ENCODE results near the gene GTF2H2.
"Not testable (repeated sequence)": the region's sequence is repeated elsewhere in the genome, so short reads cannot be mapped to it uniquely, and the experiment has no call there.

- TF ChIP-seq, protein P1, sequence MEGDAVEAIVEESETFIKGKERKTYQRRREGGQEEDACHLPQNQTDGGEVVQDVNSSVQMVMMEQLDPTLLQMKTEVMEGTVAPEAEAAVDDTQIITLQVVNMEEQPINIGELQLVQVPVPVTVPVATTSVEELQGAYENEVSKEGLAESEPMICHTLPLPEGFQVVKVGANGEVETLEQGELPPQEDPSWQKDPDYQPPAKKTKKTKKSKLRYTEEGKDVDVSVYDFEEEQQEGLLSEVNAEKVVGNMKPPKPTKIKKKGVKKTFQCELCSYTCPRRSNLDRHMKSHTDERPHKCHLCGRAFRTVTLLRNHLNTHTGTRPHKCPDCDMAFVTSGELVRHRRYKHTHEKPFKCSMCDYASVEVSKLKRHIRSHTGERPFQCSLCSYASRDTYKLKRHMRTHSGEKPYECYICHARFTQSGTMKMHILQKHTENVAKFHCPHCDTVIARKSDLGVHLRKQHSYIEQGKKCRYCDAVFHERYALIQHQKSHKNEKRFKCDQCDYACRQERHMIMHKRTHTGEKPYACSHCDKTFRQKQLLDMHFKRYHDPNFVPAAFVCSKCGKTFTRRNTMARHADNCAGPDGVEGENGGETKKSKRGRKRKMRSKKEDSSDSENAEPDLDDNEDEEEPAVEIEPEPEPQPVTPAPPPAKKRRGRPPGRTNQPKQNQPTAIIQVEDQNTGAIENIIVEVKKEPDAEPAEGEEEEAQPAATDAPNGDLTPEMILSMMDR (IDR thresholded peaks at IDR 0.05) = not testable (repeated sequence)
- not testable (repeated sequence) for TF ChIP-seq EZH2 (IDR thresholded peaks at IDR 0.05; ENCODE audit: borderline replicate concordance, insufficient read depth, low read depth, low read length, poor library complexity, severe bottlenecking)
These were observed 42.3 kb upstream of the GTF2H2 start for GRCh38 chr5:71109730-71110275.

Measured in B cell (primary cell).